ENCODE results near the gene OR6C70.

OR6C70 gene

GRCh38 chr12:55425954-55426353, 44.0 kb downstream of the OR6C70 start, which contains the start of gene OR6C76:
Gene OR6C76, plus strand, starts transcription at chr12:55426254. Its CDS starts 0 bp downstream, at chr12:55426254.
- no peaks in the 10 kb centered on the region for H3K36me3 ChIP-seq (ENCODE audit: control insufficient read depth, insufficient read depth, low read length)
- 96% methylated on average over 4 of the region's 4 CpGs for WGBS, 2 experiments
- peaks cover 6% of the 10 kb centered on the region for H3K4me1 ChIP-seq (ENCODE audit: control insufficient read depth, insufficient read depth, low read length)
- H3K27me3 ChIP-seq (ENCODE audit: control insufficient read depth, insufficient read depth, low read length, poor library complexity, severe bottlenecking) = no peaks in the 10 kb centered on the region
- no peak within 1 kb of the TSS for H3K27ac ChIP-seq (ENCODE audit: insufficient read depth, low read depth, low read length, poor library complexity, severe bottlenecking)
- H3K4me3 ChIP-seq (ENCODE audit: insufficient read depth, low read depth, low read length) = no peak within 1 kb of the TSS
- H3K9me3 ChIP-seq (ENCODE audit: control insufficient read depth, low read length) = no peaks in the 10 kb centered on the region

DNA sequence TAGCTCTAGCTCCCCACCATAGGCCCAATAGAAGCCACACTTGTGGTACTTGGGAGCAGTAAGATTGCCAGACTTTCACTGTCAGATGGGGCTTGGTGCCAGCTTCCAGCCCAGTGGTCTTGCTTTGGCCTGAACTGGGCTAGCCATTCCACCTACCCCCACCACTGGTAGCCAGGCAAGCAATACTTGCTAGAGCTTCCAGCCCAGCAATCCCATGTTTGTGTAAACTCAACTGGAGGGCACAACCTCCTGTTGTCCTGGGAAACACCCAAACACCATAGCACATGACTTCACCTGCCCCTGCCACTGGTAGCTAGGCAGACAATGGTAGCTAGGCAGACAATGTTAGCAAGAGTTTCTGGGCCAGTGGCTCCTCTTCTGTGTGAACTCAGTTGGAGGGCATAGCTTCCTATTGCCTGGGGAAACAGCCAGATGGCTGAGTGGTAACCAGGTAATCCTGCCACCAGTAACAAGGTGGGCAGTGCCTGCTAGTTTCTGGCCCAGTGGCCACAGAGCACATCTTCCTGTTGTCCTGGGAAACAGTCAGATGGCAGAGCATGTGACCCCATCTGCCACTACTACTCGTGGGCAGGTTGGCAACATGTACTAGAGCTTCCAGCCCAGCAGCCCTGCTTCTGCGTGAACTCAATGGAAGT, 49.5 kb downstream of the OR6C70 start:
- Histone ChIP-seq H3K27me3 (ENCODE audit: control insufficient read depth, insufficient read depth, low read length, poor library complexity, severe bottlenecking) (no peaks in the 10 kb centered on the region), H3K4me1 (ENCODE audit: control insufficient read depth, insufficient read depth, low read length) (peaks cover 3% of the 10 kb centered on the region), H3K27ac (ENCODE audit: insufficient read depth, low read depth, low read length, poor library complexity, severe bottlenecking) (no peak overlapping the region), H3K9me3 (ENCODE audit: control insufficient read depth, low read length) (no peaks in the 10 kb centered on the region), H3K36me3 (ENCODE audit: control insufficient read depth, insufficient read depth, low read length) (no peaks in the 10 kb centered on the region), H3K4me3 (ENCODE audit: insufficient read depth, low read depth, low read length) (no peak overlapping the region)
- 82 to 92% methylated on average over 2 of the region's 2 CpGs for WGBS, 2 experiments

Measured in ectodermal cell (in vitro differentiated cells).